ENCODE results near the gene TRAF7.

TRAF7 gene

GRCh38 chr16:2166263-2167067, 10.9 kb downstream of the TRAF7 start:
- DNase-seq: no peak

GRCh38 chr16:2167068-2167638, 11.6 kb downstream of the TRAF7 start:
- no peak for DNase-seq

GRCh38 chr16:2170080-2170479, 14.5 kb downstream of the TRAF7 start:
- DNase-seq: no peak

GRCh38 chr16:2170587-2171435, 15.2 kb downstream of the TRAF7 start:
- DNase-seq: no peak

- DNase-seq: no peak
Measured at GRCh38 chr16:2171601-2172178, 16.1 kb downstream of the TRAF7 start.

- DNase-seq: no peak
Measured at GRCh38 chr16:2172688-2173335, 17.2 kb downstream of the TRAF7 start.

GRCh38 chr16:2173366-2173765, 17.8 kb downstream of the TRAF7 start:
- no peak for DNase-seq

- no peak for DNase-seq
Measured at GRCh38 chr16:2173916-2174315, 18.3 kb downstream of the TRAF7 start.

- DNase-seq: no peak
Measured at GRCh38 chr16:2174396-2175131, 19.0 kb downstream of the TRAF7 start.

GRCh38 chr16:2175454-2175853, 19.9 kb downstream of the TRAF7 start:
- no peak for DNase-seq

- no peak for DNase-seq
Measured at GRCh38 chr16:2176047-2176446, 20.5 kb downstream of the TRAF7 start.

GRCh38 chr16:2177101-2177500, 21.5 kb downstream of the TRAF7 start:
- DNase-seq: no peak

GRCh38 chr16:2177561-2177960, 22.0 kb downstream of the TRAF7 start:
- no peak for DNase-seq

- peak; percentile 52 for DNase-seq
Measured at GRCh38 chr16:2178321-2179106, 22.9 kb downstream of the TRAF7 start.

GRCh38 chr16:2179107-2179501, 23.5 kb downstream of the TRAF7 start:
- DNase-seq: no peak

GRCh38 chr16:2179576-2179975, 24.0 kb downstream of the TRAF7 start:
- DNase-seq: no peak

- DNase-seq: no peak
Measured at GRCh38 chr16:2180461-2180860, 24.9 kb downstream of the TRAF7 start.

GRCh38 chr16:2180962-2181923, 25.7 kb downstream of the TRAF7 start:
- no peak for DNase-seq

GRCh38 chr16:2181952-2182351, 26.4 kb downstream of the TRAF7 start:
- no peak for DNase-seq

- no peak for DNase-seq
Measured at GRCh38 chr16:2183671-2184070, 28.1 kb downstream of the TRAF7 start.
